Measurements from ENCODE around the gene SEC24B.

SEC24B gene

GRCh38 chr4:109465069-109465468 lies 31.5 kb downstream of the SEC24B start:
- no peak for DNase-seq (ENCODE audit: low read depth)
- TF ChIP-seq CTCF (conservative IDR thresholded peaks at IDR 0.05; ENCODE audit: low read depth, low read length): no peak
- no peak overlapping the region for H3K4me3 ChIP-seq (ENCODE audit: low read length)

- no peak overlapping the region for H3K4me3 ChIP-seq (ENCODE audit: low read length)
- TF ChIP-seq CTCF (conservative IDR thresholded peaks at IDR 0.05; ENCODE audit: low read depth, low read length): no peak
- DNase-seq (ENCODE audit: low read depth): no peak
Observed at GRCh38 chr4:109469915-109470314, 36.3 kb downstream of the SEC24B start.

GRCh38 chr4:109472343-109472761 lies 38.7 kb downstream of the SEC24B start:
- DNase-seq (ENCODE audit: low read depth): peak; percentile 34

GRCh38 chr4:109473824-109474223 lies 40.2 kb downstream of the SEC24B start:
- no peak overlapping the region for H3K4me3 ChIP-seq (ENCODE audit: low read length)
- no peak for TF ChIP-seq CTCF (conservative IDR thresholded peaks at IDR 0.05; ENCODE audit: low read depth, low read length)
- no peak for DNase-seq (ENCODE audit: low read depth)

More at GRCh38 chr4:109472343-109472761, 38.7 kb downstream of the SEC24B start:
- no peak for TF ChIP-seq CTCF (conservative IDR thresholded peaks at IDR 0.05; ENCODE audit: low read depth, low read length)
- no peak overlapping the region for H3K4me3 ChIP-seq (ENCODE audit: low read length)

GRCh38 chr4:109486007-109486406 lies 52.4 kb downstream of the SEC24B start:
- no peak overlapping the region for H3K4me3 ChIP-seq (ENCODE audit: low read length)
- no peak for DNase-seq (ENCODE audit: low read depth)
- no peak for TF ChIP-seq CTCF (conservative IDR thresholded peaks at IDR 0.05; ENCODE audit: low read depth, low read length)

- DNase-seq (ENCODE audit: low read depth): no peak
- TF ChIP-seq CTCF (conservative IDR thresholded peaks at IDR 0.05; ENCODE audit: low read depth, low read length): no peak
Observed at GRCh38 chr4:109494563-109494962, 60.9 kb downstream of the SEC24B start.

GRCh38 chr4:109495514-109495913 lies 61.9 kb downstream of the SEC24B start:
- TF ChIP-seq CTCF (conservative IDR thresholded peaks at IDR 0.05; ENCODE audit: low read depth, low read length): no peak
- no peak overlapping the region for H3K4me3 ChIP-seq (ENCODE audit: low read length)
- DNase-seq (ENCODE audit: low read depth): no peak

More at GRCh38 chr4:109494563-109494962, 60.9 kb downstream of the SEC24B start:
- no peak overlapping the region for H3K4me3 ChIP-seq (ENCODE audit: low read length)
